NB4 (cell line): ENCODE measurements around the gene SCNN1A.

Experiments
- DNase-seq: peaks from one replicate; pipeline ENCODE4 v3.0.0; 2010; ENCODE audit warnings: low read depth
- H3K4me3 ChIP-seq: one replicate; pipeline ENCODE4 v1.5.1; 2011; ENCODE audit warnings: mild to moderate bottlenecking, low read depth, low read length, moderate library complexity
- MYC ChIP-seq: IDR thresholded peaks from 2 replicates; pipeline ENCODE4 v1.6.1; 2011; ENCODE audit warnings: low read depth, low read length
- POLR2A ChIP-seq: IDR thresholded peaks from 2 replicates; pipeline ENCODE4 v1.6.1; 2011; ENCODE audit warnings: mild to moderate bottlenecking; ENCODE audit not compliant: insufficient read length; ENCODE audit errors: extremely low read depth
- TF ChIP-seq, protein P1 (sequence below): IDR thresholded peaks from 2 replicates; pipeline ENCODE4 v1.6.1; 2011; ENCODE audit warnings: low read depth, low read length
- TF ChIP-seq, protein P2 (sequence below): IDR thresholded peaks from one replicate; pipeline ENCODE4 v1.5.1; 2012; ENCODE audit warnings: low read depth, low read length

The SCNN1A gene

DNA sequence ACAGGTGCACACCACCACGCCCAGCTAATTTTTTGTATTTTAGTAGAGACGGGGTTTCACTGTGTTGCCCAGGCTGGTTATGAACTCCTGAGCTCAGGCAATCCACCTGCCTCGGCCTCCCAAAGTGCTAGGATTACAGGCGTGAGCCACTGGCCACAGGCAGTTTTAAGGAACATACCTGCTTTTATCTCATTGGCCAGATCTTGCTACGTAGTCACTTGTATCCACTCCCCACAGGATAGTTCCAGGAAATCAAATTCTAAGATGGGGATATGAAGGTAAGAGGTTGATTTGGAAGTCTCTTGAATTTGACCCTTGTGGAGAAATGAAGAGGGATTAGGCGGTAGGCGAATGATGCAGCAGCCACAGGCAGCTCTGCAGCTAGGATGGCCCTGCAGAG, 73.6 kb downstream of the SCNN1A start:
- TF ChIP-seq, protein P1, sequence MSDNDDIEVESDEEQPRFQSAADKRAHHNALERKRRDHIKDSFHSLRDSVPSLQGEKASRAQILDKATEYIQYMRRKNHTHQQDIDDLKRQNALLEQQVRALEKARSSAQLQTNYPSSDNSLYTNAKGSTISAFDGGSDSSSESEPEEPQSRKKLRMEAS: no peak
- TF ChIP-seq MYC: no peak
- TF ChIP-seq, protein P2, sequence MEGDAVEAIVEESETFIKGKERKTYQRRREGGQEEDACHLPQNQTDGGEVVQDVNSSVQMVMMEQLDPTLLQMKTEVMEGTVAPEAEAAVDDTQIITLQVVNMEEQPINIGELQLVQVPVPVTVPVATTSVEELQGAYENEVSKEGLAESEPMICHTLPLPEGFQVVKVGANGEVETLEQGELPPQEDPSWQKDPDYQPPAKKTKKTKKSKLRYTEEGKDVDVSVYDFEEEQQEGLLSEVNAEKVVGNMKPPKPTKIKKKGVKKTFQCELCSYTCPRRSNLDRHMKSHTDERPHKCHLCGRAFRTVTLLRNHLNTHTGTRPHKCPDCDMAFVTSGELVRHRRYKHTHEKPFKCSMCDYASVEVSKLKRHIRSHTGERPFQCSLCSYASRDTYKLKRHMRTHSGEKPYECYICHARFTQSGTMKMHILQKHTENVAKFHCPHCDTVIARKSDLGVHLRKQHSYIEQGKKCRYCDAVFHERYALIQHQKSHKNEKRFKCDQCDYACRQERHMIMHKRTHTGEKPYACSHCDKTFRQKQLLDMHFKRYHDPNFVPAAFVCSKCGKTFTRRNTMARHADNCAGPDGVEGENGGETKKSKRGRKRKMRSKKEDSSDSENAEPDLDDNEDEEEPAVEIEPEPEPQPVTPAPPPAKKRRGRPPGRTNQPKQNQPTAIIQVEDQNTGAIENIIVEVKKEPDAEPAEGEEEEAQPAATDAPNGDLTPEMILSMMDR: no peak
- no peak for TF ChIP-seq POLR2A
- no peak overlapping the region for H3K4me3 ChIP-seq
- DNase-seq: no peak

DNA sequence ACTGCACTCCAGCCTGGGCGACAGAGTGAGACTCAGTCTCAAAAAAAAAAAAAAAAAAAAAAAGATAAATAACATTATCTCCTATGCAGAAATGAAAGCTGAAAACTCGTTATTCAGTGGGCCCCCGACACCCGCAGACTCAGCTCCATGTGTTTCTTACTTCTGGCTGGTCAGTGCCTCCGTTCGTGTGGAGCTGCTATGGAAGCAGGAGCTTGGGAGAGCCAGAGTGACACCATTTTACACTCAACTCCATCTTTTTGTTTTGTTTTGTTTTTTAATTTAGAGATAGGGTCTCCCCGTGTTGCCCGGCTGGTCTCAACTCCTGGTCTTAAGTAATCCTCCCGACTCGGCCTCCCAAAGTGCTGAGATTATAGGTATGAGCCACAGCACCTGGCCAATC, 78.2 kb downstream of the SCNN1A start:
- no peak for DNase-seq
- no peak overlapping the region for H3K4me3 ChIP-seq
- TF ChIP-seq, protein P2: no peak
- TF ChIP-seq POLR2A: no peak
- TF ChIP-seq, protein P1: no peak
- no peak for TF ChIP-seq MYC
